ENCODE measurements around the gene PPAN.

The PPAN gene, protein sequence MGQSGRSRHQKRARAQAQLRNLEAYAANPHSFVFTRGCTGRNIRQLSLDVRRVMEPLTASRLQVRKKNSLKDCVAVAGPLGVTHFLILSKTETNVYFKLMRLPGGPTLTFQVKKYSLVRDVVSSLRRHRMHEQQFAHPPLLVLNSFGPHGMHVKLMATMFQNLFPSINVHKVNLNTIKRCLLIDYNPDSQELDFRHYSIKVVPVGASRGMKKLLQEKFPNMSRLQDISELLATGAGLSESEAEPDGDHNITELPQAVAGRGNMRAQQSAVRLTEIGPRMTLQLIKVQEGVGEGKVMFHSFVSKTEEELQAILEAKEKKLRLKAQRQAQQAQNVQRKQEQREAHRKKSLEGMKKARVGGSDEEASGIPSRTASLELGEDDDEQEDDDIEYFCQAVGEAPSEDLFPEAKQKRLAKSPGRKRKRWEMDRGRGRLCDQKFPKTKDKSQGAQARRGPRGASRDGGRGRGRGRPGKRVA

GRCh38 chr19:10106100-10106936, at the start of gene PPAN:
TSS of gene PPAN (plus strand) at chr19:10106362. CDS start at chr19:10106395, 33 bp downstream.
- ATAC-seq (ENCODE audit: low read depth), result peak; percentile 58
- Mint-ChIP-seq H3K27ac (peak within 1 kb of the TSS; percentile 99), H3K27me3 (no peaks in the 10 kb centered on the region), H3K36me3 (peaks cover 14% of the 10 kb centered on the region), H3K4me1 (peaks cover 41% of the 10 kb centered on the region), H3K9me3 (no peaks in the 10 kb centered on the region), H3K4me3 (peak within 1 kb of the TSS; percentile 95)
- DNase-seq (ENCODE audit: low spot score in 2 of 2), result peak; percentile 91 to 97

DNA sequence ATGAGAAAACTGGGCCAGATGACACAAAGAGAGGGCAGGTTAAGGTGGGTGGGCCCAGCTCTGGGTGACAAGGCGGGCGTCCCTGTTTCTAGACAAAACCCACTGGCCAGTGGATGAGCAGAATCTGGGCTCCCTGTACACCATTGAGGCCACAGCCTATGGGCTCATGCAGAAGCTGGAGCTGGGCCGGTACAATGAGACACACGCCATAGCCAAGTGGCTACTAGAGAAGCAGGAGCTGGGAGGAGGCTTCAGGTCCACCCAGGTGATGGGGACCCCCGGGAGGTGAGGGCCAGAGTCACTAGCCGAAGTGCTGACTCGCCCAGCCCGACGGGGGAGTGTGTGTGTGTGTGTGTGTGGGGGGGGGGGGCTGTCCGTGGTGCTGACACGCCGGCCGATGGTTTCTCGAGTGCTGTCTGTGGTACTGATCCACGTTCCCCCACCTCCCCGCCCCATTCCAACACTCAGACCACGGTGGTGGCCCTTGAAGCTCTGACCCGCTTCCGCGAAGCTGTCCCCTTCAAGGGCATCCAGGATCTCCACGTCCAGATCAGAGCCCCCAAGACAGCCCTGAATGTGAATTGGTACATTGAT, 44.3 kb upstream of the PPAN start:
- DNase-seq (ENCODE audit: low spot score in 2 of 2), result no peak
- peaks cover 19% of the 10 kb centered on the region for H3K27me3 Mint-ChIP-seq
- H3K4me1 Mint-ChIP-seq, result no peaks in the 10 kb centered on the region

DNA sequence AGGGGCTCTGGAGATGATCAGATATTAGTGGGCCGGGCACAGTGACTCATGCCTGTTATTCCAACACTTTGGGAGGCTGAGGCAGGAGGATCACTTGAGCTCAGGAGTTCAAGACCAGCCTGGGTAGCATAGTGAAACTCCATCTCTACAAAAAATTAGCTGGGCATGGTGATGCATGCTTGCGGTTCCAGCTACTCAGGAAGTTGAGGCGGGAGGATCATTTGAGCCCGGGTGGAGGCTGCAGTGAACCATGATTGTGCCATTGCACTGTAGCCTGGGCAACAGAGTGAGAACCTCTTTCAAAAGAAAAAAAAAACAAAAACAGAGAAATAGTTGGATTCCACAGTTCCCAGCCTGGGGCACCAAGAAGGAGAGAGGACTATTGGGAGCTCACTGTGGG, 38.0 kb upstream of the PPAN start:
- H3K27me3 Mint-ChIP-seq, result peaks cover 17% of the 10 kb centered on the region

More for the DNA sequence above, 44.3 kb upstream of the PPAN start:
- no peak for ATAC-seq (ENCODE audit: low read depth)
- Mint-ChIP-seq H3K36me3 (peaks cover 3% of the 10 kb centered on the region), H3K4me3 (no peak overlapping the region), H3K27ac (no peak overlapping the region), H3K9me3 (peaks cover 2% of the 10 kb centered on the region)

GRCh38 chr19:10069046-10069445, 37.1 kb upstream of the PPAN start:
- H3K4me3 Mint-ChIP-seq, result no peak overlapping the region
- peaks cover 4% of the 10 kb centered on the region for H3K4me1 Mint-ChIP-seq
- DNase-seq (ENCODE audit: low spot score in 2 of 2) (no peak), ATAC-seq (ENCODE audit: low read depth) (no peak)
- H3K36me3 Mint-ChIP-seq, result peaks cover 5% of the 10 kb centered on the region
- peaks cover 14% of the 10 kb centered on the region for H3K27me3 Mint-ChIP-seq
- peaks cover 7% of the 10 kb centered on the region for H3K9me3 Mint-ChIP-seq
- H3K27ac Mint-ChIP-seq, result no peak overlapping the region

More for the DNA sequence above, 38.0 kb upstream of the PPAN start:
- H3K4me1 Mint-ChIP-seq, result peaks cover 4% of the 10 kb centered on the region
- no peak overlapping the region for H3K27ac Mint-ChIP-seq
- H3K4me3 Mint-ChIP-seq, result no peak overlapping the region
- peaks cover 6% of the 10 kb centered on the region for H3K9me3 Mint-ChIP-seq
- H3K36me3 Mint-ChIP-seq, result peaks cover 5% of the 10 kb centered on the region
- ATAC-seq (ENCODE audit: low read depth), result no peak
- DNase-seq (ENCODE audit: low spot score in 2 of 2), result no peak

- DNase-seq (ENCODE audit: low spot score in 2 of 2), result no peak
- Mint-ChIP-seq H3K27me3 (peaks cover 11% of the 10 kb centered on the region), H3K4me1 (peaks cover 4% of the 10 kb centered on the region), H3K27ac (no peak overlapping the region), H3K9me3 (peaks cover 5% of the 10 kb centered on the region), H3K4me3 (no peak overlapping the region), H3K36me3 (peaks cover 5% of the 10 kb centered on the region)
- no peak for ATAC-seq (ENCODE audit: low read depth)
Measured at GRCh38 chr19:10070730-10071446, 35.3 kb upstream of the PPAN start.

DNA sequence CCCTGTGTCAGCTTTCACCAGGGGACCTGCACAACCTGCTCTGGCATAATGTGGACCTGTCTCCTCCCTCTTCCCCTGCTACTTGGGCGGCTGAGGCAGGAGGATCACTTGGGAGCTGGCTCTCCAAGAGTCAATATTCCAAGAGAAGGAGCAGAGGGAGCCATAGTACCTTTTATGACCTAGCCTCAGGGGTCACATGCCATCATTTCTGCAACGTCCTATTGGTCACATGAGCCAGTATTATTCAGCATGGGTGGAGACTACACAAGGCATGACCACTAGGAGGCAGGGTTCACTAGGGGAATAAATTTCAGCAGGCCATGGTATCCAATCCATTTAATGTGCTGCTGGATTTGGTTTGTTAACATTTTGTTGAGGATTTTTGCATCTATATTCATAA, 32.0 kb upstream of the PPAN start:
- H3K36me3 Mint-ChIP-seq, result peaks cover 2% of the 10 kb centered on the region
- no peak overlapping the region for H3K27ac Mint-ChIP-seq
- H3K4me3 Mint-ChIP-seq, result no peak overlapping the region
- ATAC-seq (ENCODE audit: low read depth), result peak; percentile 70
- peak in 1 of 2 donors; percentile 21 for DNase-seq (ENCODE audit: low spot score in 2 of 2)
- H3K27me3 Mint-ChIP-seq, result peaks cover 7% of the 10 kb centered on the region
- peaks cover 12% of the 10 kb centered on the region for H3K9me3 Mint-ChIP-seq
- H3K4me1 Mint-ChIP-seq, result peaks cover 8% of the 10 kb centered on the region

- H3K4me3 Mint-ChIP-seq, result no peak overlapping the region
Measured at GRCh38 chr19:10076535-10076934, 29.6 kb upstream of the PPAN start.

GRCh38 chr19:10078329-10078728, 27.8 kb upstream of the PPAN start:
- H3K36me3 Mint-ChIP-seq, result no peaks in the 10 kb centered on the region
- H3K27ac Mint-ChIP-seq, result no peak overlapping the region
- H3K4me1 Mint-ChIP-seq, result peaks cover 4% of the 10 kb centered on the region
- ATAC-seq (ENCODE audit: low read depth) (no peak), DNase-seq (ENCODE audit: low spot score in 2 of 2) (no peak)
- H3K4me3 Mint-ChIP-seq, result no peak overlapping the region
- H3K9me3 Mint-ChIP-seq, result peaks cover 6% of the 10 kb centered on the region
- H3K27me3 Mint-ChIP-seq, result peaks cover 2% of the 10 kb centered on the region

More at GRCh38 chr19:10076535-10076934, 29.6 kb upstream of the PPAN start:
- H3K27me3 Mint-ChIP-seq, result peaks cover 2% of the 10 kb centered on the region
- no peak for ATAC-seq (ENCODE audit: low read depth)
- H3K9me3 Mint-ChIP-seq, result peaks cover 12% of the 10 kb centered on the region
- H3K36me3 Mint-ChIP-seq, result peaks cover 2% of the 10 kb centered on the region
- no peak for DNase-seq (ENCODE audit: low spot score in 2 of 2)
- H3K27ac Mint-ChIP-seq, result no peak overlapping the region
- H3K4me1 Mint-ChIP-seq, result peaks cover 4% of the 10 kb centered on the region

GRCh38 chr19:10079031-10079453, 27.1 kb upstream of the PPAN start:
- H3K27me3 Mint-ChIP-seq, result peaks cover 2% of the 10 kb centered on the region
- peaks cover 6% of the 10 kb centered on the region for H3K9me3 Mint-ChIP-seq
- H3K27ac Mint-ChIP-seq, result no peak overlapping the region
- DNase-seq (ENCODE audit: low spot score in 2 of 2), result no peak
- H3K4me1 Mint-ChIP-seq, result peaks cover 4% of the 10 kb centered on the region
- ATAC-seq (ENCODE audit: low read depth), result no peak
- H3K36me3 Mint-ChIP-seq, result no peaks in the 10 kb centered on the region
- no peak overlapping the region for H3K4me3 Mint-ChIP-seq

DNA sequence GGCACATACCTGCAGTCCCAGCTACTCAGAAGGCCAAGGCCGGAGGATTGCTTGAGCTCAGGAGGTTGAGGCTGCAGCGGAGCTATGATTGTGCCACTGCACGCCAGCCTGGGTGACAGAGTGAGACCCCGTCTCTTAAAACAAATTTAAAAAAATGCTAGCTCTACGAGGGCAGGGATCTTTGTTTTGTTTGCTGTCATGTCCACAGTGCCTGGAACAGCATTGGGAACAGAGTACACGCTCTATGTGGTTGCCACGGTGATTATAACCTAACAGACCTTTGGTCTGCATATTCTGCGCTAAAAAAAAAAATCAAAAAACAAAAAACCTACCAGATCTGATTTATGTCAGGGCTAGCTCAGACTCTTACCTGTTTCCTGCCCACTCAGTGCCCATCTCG, 22.3 kb upstream of the PPAN start:
- peaks cover 9% of the 10 kb centered on the region for H3K4me1 Mint-ChIP-seq
- no peaks in the 10 kb centered on the region for H3K36me3 Mint-ChIP-seq
- no peaks in the 10 kb centered on the region for H3K9me3 Mint-ChIP-seq
- H3K27ac Mint-ChIP-seq, result no peak overlapping the region
- no peaks in the 10 kb centered on the region for H3K27me3 Mint-ChIP-seq
- H3K4me3 Mint-ChIP-seq, result no peak overlapping the region
- DNase-seq (ENCODE audit: low spot score in 2 of 2), result no peak
- ATAC-seq (ENCODE audit: low read depth), result no peak

GRCh38 chr19:10084803-10085202, 21.4 kb upstream of the PPAN start:
- DNase-seq (ENCODE audit: low spot score in 2 of 2) (no peak), ATAC-seq (ENCODE audit: low read depth) (no peak)
- Mint-ChIP-seq H3K4me1 (peaks cover 11% of the 10 kb centered on the region), H3K27ac (no peak overlapping the region), H3K36me3 (peaks cover 5% of the 10 kb centered on the region), H3K9me3 (no peaks in the 10 kb centered on the region), H3K27me3 (no peaks in the 10 kb centered on the region), H3K4me3 (no peak overlapping the region)

GRCh38 chr19:10085641-10086590, 20.2 kb upstream of the PPAN start, which contains the start of gene SHFL:
TSS of gene SHFL (plus strand) at chr19:10086317. CDS start at chr19:10086428, 111 bp downstream.
- Mint-ChIP-seq H3K4me1 (peaks cover 14% of the 10 kb centered on the region), H3K27me3 (no peaks in the 10 kb centered on the region), H3K36me3 (peaks cover 8% of the 10 kb centered on the region), H3K27ac (peak within 1 kb of the TSS; percentile 85), H3K4me3 (peak within 1 kb of the TSS; percentile 97), H3K9me3 (no peaks in the 10 kb centered on the region)
- ATAC-seq (ENCODE audit: low read depth) (peak; percentile 97), DNase-seq (ENCODE audit: low spot score in 2 of 2) (peak; percentile 80 to 84)

All from memory B cell (primary cell).